ENCODE measurements around the gene CLEC16A.
A peak's percentile ranks its signal among the peaks of the same experiment; 100 is the strongest.

CLEC16A gene

GRCh38 chr16:11183951-11184350 lies 239.6 kb downstream of the CLEC16A start:
- no peak for DNase-seq

- no peak for DNase-seq
Measured at GRCh38 chr16:11187522-11188023, 243.2 kb downstream of the CLEC16A start.

- DNase-seq, result no peak
Measured at GRCh38 chr16:11188801-11189740, 244.7 kb downstream of the CLEC16A start.

GRCh38 chr16:11190588-11191560 lies 246.5 kb downstream of the CLEC16A start:
- no peak for DNase-seq

- DNase-seq, result no peak
Measured at GRCh38 chr16:11191665-11192064, 247.3 kb downstream of the CLEC16A start.

- no peak for DNase-seq
Measured at GRCh38 chr16:11193494-11193893, 249.1 kb downstream of the CLEC16A start.

- no peak for DNase-seq
Measured at GRCh38 chr16:11194913-11195312, 250.5 kb downstream of the CLEC16A start.

GRCh38 chr16:11196286-11196828 lies 252.0 kb downstream of the CLEC16A start:
- DNase-seq, result no peak

- DNase-seq, result no peak
Measured at GRCh38 chr16:11198375-11198774, 254.0 kb downstream of the CLEC16A start.

- no peak for DNase-seq
Measured at GRCh38 chr16:11198828-11199227, 254.5 kb downstream of the CLEC16A start.

GRCh38 chr16:11200592-11200991 lies 256.2 kb downstream of the CLEC16A start:
- no peak for DNase-seq

GRCh38 chr16:11201498-11202259 lies 257.3 kb downstream of the CLEC16A start:
- DNase-seq, result no peak

- DNase-seq, result no peak
Measured at GRCh38 chr16:11202260-11203091, 258.1 kb downstream of the CLEC16A start.

- no peak for DNase-seq
Measured at GRCh38 chr16:11203111-11203623, 258.8 kb downstream of the CLEC16A start.

- DNase-seq, result no peak
Measured at GRCh38 chr16:11204513-11205047, 260.2 kb downstream of the CLEC16A start.

GRCh38 chr16:11205065-11205699 lies 260.8 kb downstream of the CLEC16A start:
- DNase-seq, result no peak

- peak in 1 of 2 donors; percentile 20 for DNase-seq
Measured at GRCh38 chr16:11205754-11206581, 261.6 kb downstream of the CLEC16A start.

- DNase-seq, result no peak
Measured at GRCh38 chr16:11207646-11208045, 263.3 kb downstream of the CLEC16A start.
